HG02623 (cell line): ENCODE data around the gene CDK14.
"Not testable (repeated sequence)": the region's sequence is repeated elsewhere in the genome, so short reads cannot be mapped to it uniquely, and the experiment has no call there.

Experiments used
- ATAC-seq: cut with Tn5 transposase; IDR thresholded peaks from one replicate; pipeline ENCODE4 v1.9.1; 2021; ENCODE audit warnings: moderate library complexity; ENCODE audit not compliant: unreplicated experiment

CDK14 gene

DNA sequence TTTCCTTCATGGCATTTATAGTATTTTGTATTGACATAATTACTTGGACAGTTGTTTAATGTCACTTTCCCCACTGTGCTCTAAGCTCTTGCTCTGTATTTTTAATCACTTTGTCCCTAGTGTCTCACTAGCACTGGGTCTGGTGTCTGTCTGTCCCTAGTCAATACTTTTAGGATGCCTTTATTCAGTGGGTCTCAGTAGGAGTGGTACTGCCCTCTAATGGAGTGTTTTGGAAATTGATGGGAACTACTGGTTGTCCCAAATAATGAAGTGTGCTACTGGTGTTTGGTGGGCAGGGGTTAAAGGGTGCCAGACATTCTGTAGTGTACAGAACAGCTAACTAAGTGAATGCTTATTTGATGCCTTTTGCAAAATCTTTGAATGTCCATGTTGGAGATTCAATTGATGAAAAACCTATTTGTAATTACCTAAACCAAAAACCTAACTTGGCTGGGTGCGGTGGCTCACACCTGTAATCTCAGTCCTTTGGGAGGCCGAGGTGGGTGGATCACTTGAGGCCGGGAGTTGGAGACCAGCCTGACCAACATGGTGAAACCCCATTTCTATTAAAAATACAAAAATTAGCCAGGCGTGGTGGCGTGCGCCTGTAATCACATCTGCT, 33.3 kb downstream of the CDK14 start:
- peak; percentile 92 for ATAC-seq

DNA sequence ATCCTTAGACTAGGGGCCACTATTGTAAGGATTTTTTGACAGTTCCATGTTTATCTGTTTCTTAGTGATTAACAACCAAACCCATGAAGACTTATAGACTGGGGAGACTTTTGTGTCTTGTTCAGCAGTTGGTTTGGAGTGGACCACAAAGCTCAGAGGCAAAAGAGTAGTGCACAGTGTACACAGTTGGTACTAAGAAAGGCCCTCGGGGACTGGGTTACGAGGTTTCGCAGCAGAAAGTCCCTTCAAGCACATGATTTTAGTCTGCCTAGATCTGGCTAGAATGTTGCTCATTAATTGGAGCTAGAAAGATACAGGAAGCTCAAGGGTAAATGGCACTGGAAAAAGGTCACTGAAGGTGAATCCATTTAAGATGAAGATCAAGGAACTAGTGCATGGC, 35.4 kb downstream of the CDK14 start:
- ATAC-seq: no peak

DNA sequence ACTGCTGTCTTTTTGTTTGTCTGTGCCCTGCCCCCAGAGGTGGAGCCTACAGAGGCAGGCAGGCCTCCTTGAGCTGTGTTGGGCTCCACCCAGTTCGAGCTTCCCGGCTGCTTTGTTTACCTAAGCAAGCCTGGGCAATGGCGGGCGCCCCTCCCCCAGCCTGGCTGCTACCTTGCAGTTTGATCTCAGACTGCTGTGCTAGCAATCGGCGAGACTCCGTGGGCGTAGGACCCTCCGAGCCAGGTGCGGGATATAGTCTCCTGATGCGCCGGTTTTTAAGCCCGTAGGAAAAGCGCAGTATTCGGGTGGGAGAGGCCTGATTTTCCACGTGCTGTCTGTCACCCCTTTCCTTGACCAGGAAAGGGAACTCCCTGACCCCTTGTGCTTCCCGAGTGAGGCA, 43.6 kb downstream of the CDK14 start:
- not testable (repeated sequence) for ATAC-seq

DNA sequence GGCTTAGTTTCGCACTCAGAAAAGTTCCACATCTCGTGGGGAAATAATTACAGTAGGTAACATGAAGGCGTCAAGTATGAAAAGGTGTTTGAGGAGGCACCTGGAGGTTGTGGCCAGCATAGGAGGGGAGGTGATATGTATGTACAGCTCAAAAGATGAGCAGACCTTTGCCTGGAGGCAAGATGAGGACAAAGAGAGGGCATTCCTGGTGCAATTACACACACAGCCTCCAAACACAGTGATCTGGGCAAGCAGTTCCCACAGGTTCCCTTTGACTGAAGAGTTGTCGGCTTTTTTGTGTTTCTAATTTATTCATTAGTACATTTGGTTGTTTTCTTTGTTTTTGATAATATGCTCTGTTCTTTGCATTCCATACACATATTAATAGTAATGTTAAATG, 46.9 kb downstream of the CDK14 start:
- no peak for ATAC-seq

DNA sequence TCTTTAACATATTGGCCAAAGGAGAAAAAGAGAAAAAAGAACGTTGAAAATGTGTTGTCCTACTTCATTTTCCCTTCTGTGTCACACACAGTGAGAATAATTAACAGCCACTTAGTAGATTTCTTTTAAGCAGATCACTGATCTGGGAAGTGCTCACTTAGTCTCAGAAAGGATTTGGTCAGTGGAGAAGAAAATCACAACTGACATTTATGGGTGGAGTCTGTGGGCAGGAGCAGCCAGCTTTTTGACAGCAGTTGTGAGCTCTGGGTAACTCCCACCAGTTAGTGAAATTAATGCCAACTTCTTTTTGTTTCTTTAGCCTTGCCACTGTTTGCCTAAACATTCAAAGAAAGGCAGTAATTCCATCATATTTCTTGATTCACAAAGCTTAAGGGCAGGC, 49.7 kb downstream of the CDK14 start:
- ATAC-seq: peak; percentile 52

DNA sequence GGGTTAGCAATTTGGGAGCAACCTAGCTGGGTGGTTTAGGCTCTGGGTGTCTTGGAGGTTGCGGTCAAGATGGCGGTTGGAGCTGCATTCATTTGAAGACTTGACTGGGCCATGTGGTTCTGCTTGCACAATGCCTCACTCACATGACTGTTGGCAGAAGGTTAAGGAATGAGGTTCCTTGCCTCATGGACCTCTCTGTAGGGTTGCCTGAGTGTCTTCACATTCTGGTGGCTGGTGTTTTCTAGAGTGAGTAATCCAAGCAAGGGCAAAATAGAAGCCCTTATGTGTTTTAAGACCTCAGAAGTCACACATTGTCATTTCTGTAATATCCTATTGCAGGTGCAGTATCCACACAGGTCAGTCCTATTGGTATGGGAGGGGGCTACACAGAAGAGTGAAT, 52.0 kb downstream of the CDK14 start:
- ATAC-seq: no peak

DNA sequence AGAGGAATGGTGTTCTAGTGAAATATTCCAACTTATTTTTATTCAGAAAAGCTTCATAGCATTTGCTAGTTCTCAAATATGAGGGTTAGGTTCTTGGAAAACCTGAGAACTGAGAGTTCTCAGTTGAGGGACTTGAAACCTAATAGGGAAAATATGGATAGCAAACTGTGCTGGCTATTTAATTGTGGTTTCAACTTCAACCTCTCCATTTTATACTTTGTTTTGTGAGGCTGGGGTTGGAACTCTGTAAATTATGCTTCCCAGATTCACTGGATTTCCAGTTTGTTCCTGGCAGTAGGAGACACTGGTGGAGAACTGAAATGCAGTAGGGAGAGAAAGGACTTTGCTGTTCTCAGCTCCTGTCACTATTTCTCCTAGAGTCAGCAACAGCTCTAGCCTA, 52.7 kb downstream of the CDK14 start:
- ATAC-seq: no peak

DNA sequence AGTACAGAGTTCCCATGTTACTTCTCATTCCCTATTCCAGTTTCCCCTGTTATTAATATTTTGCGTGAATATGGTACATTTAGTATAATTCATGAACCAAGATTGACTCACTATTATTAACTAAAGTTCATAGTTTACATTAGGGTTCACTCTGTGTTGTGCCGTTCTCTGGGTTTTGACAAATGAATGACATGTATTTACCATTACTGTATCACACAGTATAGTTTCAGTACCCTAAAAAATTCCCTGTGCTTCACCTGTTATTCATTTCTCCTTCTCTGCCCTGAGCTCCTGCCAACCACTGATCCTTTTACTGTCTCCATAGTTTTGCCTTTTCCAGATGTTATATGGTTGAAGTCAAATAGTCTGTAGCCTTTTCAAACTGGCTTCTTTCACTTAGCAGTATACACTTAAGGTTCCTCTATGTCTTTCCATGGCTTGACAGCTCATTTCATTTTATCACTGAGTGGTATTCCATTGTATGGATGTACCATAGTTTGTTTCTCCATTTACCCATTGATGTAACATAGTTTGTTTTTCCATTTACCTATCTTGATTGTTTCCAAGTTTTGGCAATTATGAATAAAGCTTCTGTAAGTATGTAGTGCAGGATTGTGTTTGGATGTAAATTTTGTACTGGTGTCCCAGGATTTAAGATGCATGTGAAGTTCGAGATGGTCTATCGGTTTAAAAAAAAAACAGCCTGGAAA, 58.8 kb downstream of the CDK14 start:
- no peak for ATAC-seq

DNA sequence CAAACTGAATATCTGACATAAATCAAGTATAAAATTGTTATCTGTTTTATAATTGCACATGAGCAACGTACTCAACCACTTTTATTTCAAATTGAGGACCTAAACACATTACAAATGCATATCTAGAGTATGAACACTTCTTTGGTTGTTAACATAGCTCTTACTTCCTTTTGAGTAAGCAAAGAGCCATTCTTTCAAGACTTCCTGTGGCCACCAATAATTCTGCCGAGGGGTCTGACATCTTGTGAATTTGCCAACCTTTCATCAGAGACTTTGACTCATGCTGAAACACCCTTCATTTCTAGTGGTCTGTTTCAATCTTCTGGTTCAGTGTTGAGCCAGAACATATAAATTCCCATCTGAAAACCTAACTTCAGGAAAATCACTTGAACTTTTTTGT, 59.4 kb downstream of the CDK14 start:
- peak; percentile 57 for ATAC-seq

DNA sequence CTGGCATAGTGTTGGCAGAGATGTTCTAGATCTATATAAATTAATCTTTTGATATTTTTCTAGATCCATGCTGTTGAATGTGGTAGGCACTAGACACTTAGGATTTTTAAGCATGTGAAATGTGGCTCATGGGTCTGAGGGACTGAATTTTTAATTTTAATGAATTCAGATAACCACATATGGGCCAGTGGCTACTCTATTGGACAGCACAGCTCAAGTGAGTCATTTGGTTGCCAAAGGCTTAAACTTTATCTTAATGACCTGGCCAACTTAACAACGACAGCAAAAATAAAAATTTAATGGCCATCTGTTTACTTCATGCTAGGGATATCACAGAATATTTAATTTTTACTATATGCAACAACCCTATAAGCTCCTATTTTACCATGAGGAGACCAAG, 61.4 kb downstream of the CDK14 start:
- ATAC-seq: no peak

DNA sequence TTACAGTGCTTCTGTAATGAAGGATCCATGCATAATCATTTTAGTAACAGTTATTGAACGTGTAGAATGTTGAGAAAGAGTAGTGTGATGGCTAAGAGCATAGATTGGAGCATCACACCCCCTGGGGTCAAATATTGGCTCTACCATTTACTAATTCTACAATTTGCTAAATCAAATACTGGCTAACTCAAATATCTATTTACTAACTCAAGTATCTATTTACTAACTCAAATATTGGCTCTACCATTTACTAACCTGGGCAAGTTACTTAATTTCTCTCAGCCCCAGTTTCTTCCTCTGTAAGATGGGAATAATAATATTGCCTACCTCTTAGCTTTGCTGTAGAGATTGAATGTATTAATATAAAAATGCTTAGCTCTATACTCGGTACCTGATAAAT, 64.0 kb downstream of the CDK14 start:
- no peak for ATAC-seq

DNA sequence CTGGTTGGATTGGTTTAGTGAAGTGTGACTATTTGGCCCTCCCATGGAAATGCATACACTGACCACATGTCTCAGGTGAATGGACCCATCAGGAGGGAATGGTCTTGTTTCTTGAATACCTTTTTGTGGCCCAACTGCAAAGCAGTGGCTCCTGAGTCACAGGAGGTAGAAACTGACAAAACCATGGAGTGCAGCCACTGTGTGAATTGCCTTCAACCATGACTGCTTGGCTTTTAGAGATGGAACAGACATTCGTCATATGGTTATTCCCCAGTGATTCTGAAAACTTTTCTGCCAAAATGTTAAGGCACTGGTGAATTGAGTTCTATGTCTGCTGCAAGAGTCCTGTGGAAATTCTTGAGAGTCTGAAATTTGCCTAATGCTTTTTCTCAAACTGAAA, 64.7 kb downstream of the CDK14 start:
- ATAC-seq: peak; percentile 44

DNA sequence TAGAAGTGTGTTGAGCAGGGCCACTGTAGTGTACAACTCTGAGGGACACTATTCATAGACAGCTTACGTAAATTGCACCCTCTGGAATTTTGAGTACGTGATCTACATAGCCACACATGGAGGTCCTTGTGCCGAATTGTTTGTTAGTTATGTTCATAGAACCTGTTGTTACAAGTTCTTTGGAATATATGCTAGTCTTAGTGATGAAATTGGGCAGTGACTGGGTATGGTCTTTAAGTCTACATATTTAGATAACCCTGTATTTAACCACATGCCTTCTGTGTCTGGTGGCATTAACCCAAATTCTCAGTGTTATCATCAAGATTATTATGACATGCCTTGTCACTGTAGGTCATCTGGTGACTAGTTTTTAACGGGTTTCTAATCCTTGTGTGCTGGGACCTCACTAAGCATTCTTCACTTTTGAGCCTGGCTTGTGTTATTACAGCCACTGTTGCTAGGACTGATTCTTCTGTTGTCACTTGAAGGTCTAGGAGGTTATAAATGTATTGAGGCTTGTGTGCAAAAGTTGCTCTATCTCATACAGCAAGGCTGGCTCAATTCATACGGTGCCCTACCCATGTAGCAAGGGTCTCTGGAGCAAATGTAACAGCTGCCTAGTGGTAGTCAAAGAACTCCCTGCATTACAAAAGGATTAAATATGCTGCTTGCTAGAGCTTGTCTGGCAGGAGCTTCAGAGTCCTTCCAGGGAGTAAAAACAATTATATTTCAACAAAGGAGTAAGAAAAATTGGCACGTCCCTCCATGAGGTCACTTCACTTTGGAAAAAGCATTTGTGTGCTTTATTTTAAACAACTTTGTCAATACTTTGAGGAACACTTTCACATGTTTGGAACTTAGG, 65.4 kb downstream of the CDK14 start:
- ATAC-seq: peak; percentile 11

DNA sequence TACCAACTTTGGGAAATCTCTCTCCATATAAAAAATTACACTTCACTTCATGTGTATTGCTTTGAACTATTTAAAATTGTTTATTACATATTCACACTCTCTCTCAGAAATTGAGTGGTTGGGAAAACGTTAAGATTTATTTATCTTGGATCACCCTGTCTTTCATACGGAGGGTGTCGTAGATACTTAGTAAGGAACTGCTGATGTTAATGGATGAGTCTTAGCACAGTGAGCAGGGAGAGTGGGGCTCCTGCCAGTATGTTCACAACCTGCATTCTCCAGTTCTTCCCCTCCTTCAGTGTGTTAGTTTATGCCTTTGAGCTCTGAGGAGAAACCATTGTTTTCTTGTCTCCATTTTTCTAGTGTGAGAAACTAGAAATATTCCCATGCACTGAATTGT, 67.1 kb downstream of the CDK14 start:
- ATAC-seq: no peak

DNA sequence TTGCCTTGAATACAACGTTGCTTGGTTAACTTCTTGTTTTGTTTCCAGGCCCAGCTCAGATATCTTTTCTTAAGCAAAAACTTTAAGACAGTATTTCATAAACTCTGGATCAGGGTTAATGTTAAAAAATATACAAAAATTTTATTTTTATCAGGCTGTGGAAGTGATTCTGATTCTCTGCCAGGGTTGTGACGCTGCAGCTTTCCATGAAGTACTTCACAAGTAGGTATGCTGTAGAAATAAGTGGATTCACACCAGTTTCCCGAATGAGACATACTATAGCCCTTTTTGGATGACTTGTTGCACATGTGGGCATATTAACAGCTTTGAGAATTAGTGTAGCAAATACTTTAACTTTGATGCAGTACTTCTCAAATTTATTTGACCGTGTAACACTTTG, 70.1 kb downstream of the CDK14 start:
- no peak for ATAC-seq

DNA sequence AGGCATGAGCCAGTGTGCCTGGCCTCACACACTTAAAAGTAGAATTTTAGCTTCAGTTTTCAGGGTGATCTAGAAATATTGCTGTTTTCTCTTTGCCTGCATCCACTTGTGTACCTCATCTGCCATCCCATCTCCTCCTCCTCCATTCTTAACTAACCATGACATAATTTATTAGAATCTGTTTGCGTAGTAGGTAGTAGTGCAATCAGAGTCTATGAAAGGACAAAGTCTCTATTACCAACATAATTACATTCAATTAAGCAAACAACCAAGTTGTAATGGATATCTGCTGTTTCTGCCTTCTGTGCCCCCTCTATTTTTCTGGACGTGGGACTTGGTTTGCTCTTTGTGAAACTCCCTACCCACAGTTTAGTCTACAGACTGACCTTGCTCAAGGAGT, 72.9 kb downstream of the CDK14 start:
- ATAC-seq: no peak

DNA sequence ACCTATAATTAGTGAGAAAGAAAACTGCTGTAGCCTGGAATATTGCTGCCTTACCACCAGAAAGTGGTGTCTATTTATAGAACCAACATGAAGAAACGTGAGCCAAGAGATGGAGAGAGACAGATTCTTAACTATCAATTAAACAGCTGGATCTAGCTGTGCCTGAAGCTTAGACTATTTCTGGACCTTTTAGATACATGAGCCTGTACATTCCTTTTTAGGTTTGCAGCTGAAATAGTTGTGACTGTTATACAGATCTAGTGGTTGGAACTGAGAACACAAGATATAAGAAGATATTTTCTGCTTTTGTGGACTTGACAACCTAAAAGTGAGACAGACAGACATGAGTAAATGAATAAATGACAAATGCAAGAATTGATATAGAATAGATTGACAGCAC, 73.4 kb downstream of the CDK14 start:
- no peak for ATAC-seq

DNA sequence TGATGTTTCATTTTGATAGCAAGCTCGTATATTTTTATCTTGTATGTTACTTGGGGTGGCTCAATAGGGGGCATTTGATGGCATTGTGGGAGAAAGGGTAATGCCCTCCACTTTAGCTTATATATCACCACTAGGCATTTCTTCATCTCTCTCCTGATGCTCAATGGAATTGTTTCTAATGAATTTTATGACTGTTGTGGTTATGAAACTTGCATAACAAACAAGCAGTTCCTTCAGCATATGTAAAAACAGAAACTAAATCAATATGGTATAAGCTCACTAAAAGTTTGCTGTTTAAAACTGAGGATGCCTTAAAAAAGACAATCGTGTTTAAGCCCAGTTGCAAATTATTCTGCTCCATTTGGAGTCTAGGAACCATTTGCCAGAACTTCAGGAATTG, 75.5 kb downstream of the CDK14 start:
- no peak for ATAC-seq

DNA sequence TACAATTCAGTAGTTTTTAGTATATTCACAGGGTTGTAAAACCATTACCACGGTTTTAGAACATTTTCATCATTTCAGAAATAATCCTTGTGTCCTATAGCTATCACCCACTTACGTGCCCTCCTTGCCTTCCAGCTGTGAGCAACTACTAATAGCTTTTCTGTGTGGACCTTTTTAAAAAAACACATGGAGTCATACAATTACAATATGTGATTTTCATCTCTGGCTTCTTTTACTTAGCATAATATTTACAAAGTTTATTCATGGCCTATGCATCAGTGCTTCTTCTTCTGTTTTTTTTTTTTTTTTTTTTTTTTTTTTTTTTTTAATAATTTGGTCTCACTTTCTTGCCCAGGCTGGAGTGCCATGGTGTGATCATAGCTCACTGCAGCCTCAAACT, 76.1 kb downstream of the CDK14 start:
- ATAC-seq: no peak

DNA sequence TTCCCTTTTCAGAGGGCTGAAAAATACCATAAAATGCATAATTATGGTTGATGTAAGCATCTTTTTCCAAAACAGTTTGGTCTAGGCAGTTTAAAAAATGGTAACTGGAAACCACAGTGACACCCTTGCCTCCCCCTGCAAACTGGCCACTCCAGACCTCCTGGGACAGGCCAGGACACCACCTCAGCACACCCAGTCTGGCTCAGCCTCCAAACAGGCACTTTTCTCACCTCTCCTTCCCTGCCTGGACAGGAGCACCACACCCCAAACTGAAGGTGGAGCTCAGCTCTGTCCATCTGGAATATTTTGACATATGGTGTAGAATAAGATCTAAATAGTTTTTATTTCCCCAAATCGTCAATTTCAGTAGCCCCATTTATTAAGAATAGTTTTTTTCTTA, 78.5 kb downstream of the CDK14 start:
- ATAC-seq: no peak

DNA sequence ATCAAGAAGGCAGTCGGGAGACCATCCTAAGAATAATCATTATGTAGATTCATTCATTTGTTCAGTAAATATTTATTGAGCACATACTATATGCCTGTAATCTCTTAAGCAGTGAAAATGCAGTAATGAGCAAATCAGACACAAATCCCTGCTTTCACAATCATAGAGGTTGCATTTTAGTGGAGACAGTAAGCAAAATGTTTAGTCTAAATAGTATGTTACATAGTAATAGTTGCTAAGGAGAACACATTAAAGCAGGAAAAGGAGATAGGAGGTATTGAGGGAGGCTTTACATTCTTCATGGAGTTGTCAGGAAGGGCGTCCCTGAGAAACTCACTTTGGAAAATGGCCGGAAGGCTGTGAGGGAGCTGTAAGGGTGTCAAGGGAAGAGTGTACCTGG, 79.9 kb downstream of the CDK14 start:
- no peak for ATAC-seq
